ENCODE data around the gene SLC25A43.

- TF ChIP-seq, protein P1, sequence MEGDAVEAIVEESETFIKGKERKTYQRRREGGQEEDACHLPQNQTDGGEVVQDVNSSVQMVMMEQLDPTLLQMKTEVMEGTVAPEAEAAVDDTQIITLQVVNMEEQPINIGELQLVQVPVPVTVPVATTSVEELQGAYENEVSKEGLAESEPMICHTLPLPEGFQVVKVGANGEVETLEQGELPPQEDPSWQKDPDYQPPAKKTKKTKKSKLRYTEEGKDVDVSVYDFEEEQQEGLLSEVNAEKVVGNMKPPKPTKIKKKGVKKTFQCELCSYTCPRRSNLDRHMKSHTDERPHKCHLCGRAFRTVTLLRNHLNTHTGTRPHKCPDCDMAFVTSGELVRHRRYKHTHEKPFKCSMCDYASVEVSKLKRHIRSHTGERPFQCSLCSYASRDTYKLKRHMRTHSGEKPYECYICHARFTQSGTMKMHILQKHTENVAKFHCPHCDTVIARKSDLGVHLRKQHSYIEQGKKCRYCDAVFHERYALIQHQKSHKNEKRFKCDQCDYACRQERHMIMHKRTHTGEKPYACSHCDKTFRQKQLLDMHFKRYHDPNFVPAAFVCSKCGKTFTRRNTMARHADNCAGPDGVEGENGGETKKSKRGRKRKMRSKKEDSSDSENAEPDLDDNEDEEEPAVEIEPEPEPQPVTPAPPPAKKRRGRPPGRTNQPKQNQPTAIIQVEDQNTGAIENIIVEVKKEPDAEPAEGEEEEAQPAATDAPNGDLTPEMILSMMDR (conservative IDR thresholded peaks at IDR 0.05; ENCODE audit: low read length), result no peak
- TF ChIP-seq EZH2phosphoT487 (IDR thresholded peaks at IDR 0.05; ENCODE audit: borderline replicate concordance), result no peak
Observed at GRCh38 chrX:119477812-119478232, 78.7 kb downstream of the SLC25A43 start.
